IMR-90 (cell line): ENCODE measurements around the gene CDHR2. TPM values are rescaled to one million over a fixed set of nuclear protein-coding genes. Genes with fewer than 3 reads are reported as not detected.

Experiments used
- ATAC-seq: fragments of 200-7000 bp; cut with Tn5 transposase; 2 replicates; pipeline ENCODE4 v1.9.1; 2020; ENCODE audit warnings: low read depth, mild to moderate bottlenecking, moderate library complexity
- BruUV-seq: library from RNA; stranded (reverse); fragments of 400-500 nt; replicated peaks from 2 replicates; lab custom pipeline; 2021; lab: Mats Ljungman, UMichigan
- CTCF ChIA-PET: fragments of 300-600 bp; formaldehyde crosslinking; extraction: SDS; loops from one replicate; lab custom pipeline; 2021; ENCODE audit warnings: antibody characterized with exemption; lab: Yijun Ruan, JAX
- POLR2A ChIA-PET: fragments of 300-600 bp; sonication (Branson Sonifier 250); formaldehyde crosslinking; loops from one replicate; lab custom pipeline; 2022; ENCODE audit warnings: antibody characterized with exemption; ENCODE audit not compliant: unreplicated experiment; lab: Charles Lee
- DNase-seq: peaks from one replicate; pipeline ENCODE4 v3.0.0; 2013
- H2AFZ ChIP-seq: replicated peaks from 2 replicates; pipeline ENCODE3; 2013; ENCODE audit warnings: low read length, mild to moderate bottlenecking; ENCODE audit not compliant: poor library complexity
- H2AK5ac ChIP-seq: 2 replicates; pipeline ENCODE4 v1.6.1; 2013; ENCODE audit warnings: low read depth, low read length, inconsistent platforms
- H2AK9ac ChIP-seq: replicated peaks from 2 replicates; pipeline ENCODE3; 2013; ENCODE audit warnings: mild to moderate bottlenecking, low read depth, low read length, moderate library complexity; ENCODE audit not compliant: poor library complexity
- H2BK120ac ChIP-seq: 2 replicates; pipeline ENCODE4 v1.6.1; 2013; ENCODE audit warnings: low read depth, low read length, inconsistent platforms
- H2BK15ac ChIP-seq: 3 replicates; pipeline ENCODE4 v1.6.1; 2013; ENCODE audit warnings: low read depth, low read length, inconsistent platforms
- H2BK20ac ChIP-seq: 2 replicates; pipeline ENCODE4 v1.6.1; 2013; ENCODE audit warnings: low read depth, mild to moderate bottlenecking, inconsistent platforms, low read length, moderate library complexity
- H2BK5ac ChIP-seq: 2 replicates; pipeline ENCODE4 v1.6.1; 2013; ENCODE audit warnings: mild to moderate bottlenecking, low read depth, low read length, inconsistent platforms; ENCODE audit not compliant: poor library complexity, severe bottlenecking
- H3K14ac ChIP-seq: replicated peaks from 2 replicates; pipeline ENCODE4 v1.6.1; 2013; ENCODE audit warnings: low read depth, low read length, inconsistent platforms
- H3K18ac ChIP-seq: 2 replicates; pipeline ENCODE4 v1.6.1; 2013; ENCODE audit warnings: low read depth, low read length, control low read depth
- H3K23ac ChIP-seq: 2 replicates; pipeline ENCODE4 v1.6.1; 2013; ENCODE audit warnings: low read depth, low read length, inconsistent platforms
- H3K27ac ChIP-seq: 2 replicates; pipeline ENCODE4 v1.5.1; 2013; ENCODE audit warnings: mild to moderate bottlenecking, control low read depth, low read length; ENCODE audit not compliant: insufficient read depth
- H3K27me3 ChIP-seq: 2 replicates; pipeline ENCODE4 v1.6.1; 2013; ENCODE audit warnings: low read length; ENCODE audit not compliant: control insufficient read depth, insufficient read depth
- H3K36me3 ChIP-seq: 2 replicates; pipeline ENCODE4 v1.6.1; 2013; ENCODE audit warnings: low read length, mixed read lengths; ENCODE audit not compliant: control insufficient read depth, insufficient read depth
- H3K4ac ChIP-seq: 2 replicates; pipeline ENCODE4 v1.6.1; 2013; ENCODE audit warnings: low read depth, low read length, inconsistent platforms
- H3K4me1 ChIP-seq: 2 replicates; pipeline ENCODE4 v1.6.1; 2013; ENCODE audit warnings: low read length, mixed read lengths; ENCODE audit not compliant: control insufficient read depth, insufficient read depth
- H3K4me2 ChIP-seq: 2 replicates; pipeline ENCODE4 v1.6.1; 2013; ENCODE audit warnings: low read depth, mild to moderate bottlenecking, control low read depth, low read length, moderate library complexity
- H3K4me3 ChIP-seq: 2 replicates; pipeline ENCODE4 v1.5.1; 2013; ENCODE audit warnings: low read depth, mild to moderate bottlenecking, control low read depth, low read length, moderate library complexity; ENCODE audit not compliant: insufficient read depth
- H3K56ac ChIP-seq: 2 replicates; pipeline ENCODE4 v1.6.1; 2013; ENCODE audit warnings: low read length, inconsistent platforms; ENCODE audit not compliant: insufficient read depth; ENCODE audit errors: extremely low read depth
- H3K79me1 ChIP-seq, 2 experiments: 2 replicates each; pipeline ENCODE4 v1.6.1; 2013; ENCODE audit warnings: low read length in 2 of 2, inconsistent platforms in 1 of 2, low read depth in 1 of 2
- H3K9ac ChIP-seq: 2 replicates; pipeline ENCODE4 v1.6.1; 2013; ENCODE audit warnings: low read depth, low read length, control low read depth
- H3K9me1 ChIP-seq: 2 replicates; pipeline ENCODE4 v1.6.1; 2013; ENCODE audit warnings: low read length, inconsistent platforms; ENCODE audit not compliant: insufficient read depth
- H3K9me3 ChIP-seq: 2 replicates; pipeline ENCODE4 v1.6.1; 2013; ENCODE audit warnings: low read length; ENCODE audit not compliant: control insufficient read depth, insufficient read depth
- H4K20me1 ChIP-seq: 2 replicates; pipeline ENCODE4 v1.6.1; 2013; ENCODE audit warnings: low read length, inconsistent platforms; ENCODE audit not compliant: insufficient read depth
- H4K5ac ChIP-seq: 2 replicates; pipeline ENCODE4 v1.6.1; 2013; ENCODE audit warnings: mild to moderate bottlenecking, low read depth, low read length, control low read depth
- H4K8ac ChIP-seq, 2 experiments: 2 replicates each; pipeline ENCODE4 v1.6.1; 2013; ENCODE audit warnings: low read depth in 2 of 2, low read length in 2 of 2, control low read depth in 1 of 2, inconsistent platforms in 1 of 2
- H4K91ac ChIP-seq: 2 replicates; pipeline ENCODE4 v1.6.1; 2013; ENCODE audit warnings: low read depth, low read length, inconsistent platforms; ENCODE audit not compliant: insufficient read depth
- BHLHE40 ChIP-seq: fragments of 150-350 bp; IDR thresholded peaks from 2 replicates; pipeline ENCODE4 v1.6.1; 2016; ENCODE audit warnings: mild to moderate bottlenecking, low read depth, low read length
- CHD1 ChIP-seq: IDR thresholded peaks from 2 replicates; pipeline ENCODE4 v1.6.1; 2012; ENCODE audit warnings: low read depth, low read length, improper control_type of control experiment
- MAFK ChIP-seq: IDR thresholded peaks from 2 replicates; pipeline ENCODE4 v1.6.1; 2012; ENCODE audit warnings: low read depth, low read length, improper control_type of control experiment
- MXI1 ChIP-seq: IDR thresholded peaks from 2 replicates; pipeline ENCODE4 v1.6.1; 2012; ENCODE audit warnings: low read depth, mild to moderate bottlenecking, low read length, moderate library complexity, borderline replicate concordance
- NFE2L2 ChIP-seq: fragments of 150-350 bp; IDR thresholded peaks from 2 replicates; pipeline ENCODE4 v1.6.1; 2016; ENCODE audit warnings: low read depth, mild to moderate bottlenecking, low read length
- RFX5 ChIP-seq: IDR thresholded peaks from 2 replicates; pipeline ENCODE4 v1.8.0; 2012; ENCODE audit warnings: low read depth, mild to moderate bottlenecking, low read length, moderate library complexity
- WGBS, 2 experiments: methylation state at CpG; one replicate each; pipeline versions ENCODE4 v1.1.5 to v1.1.7; 2013; ENCODE audit warnings: missing lambda C conversion rate in 2 of 2; ENCODE audit not compliant: insufficient read length in 1 of 2; ENCODE audit errors: extremely low coverage in 2 of 2; 5-methylcytosine and 5-hydroxymethylcytosine counted together
- dilution Hi-C: fragments of 300-500 bp; cut with HindIII; formaldehyde crosslinking; loops from one replicate; pipeline ENCODE4 v1.14.3; 2018; ENCODE audit warnings: low sequenced_read_pairs; ENCODE audit not compliant: unreplicated experiment
- in situ Hi-C: fragments of 300-500 bp; cut with MboI; formaldehyde crosslinking; loops from 3 replicates; pipeline ENCODE4 v1.14.3; 2019; ENCODE audit warnings: low sequenced_read_pairs, inconsistent platforms, mixed read lengths
- intact Hi-C: fragments of 100-400 bp; cut with micrococcal nuclease; formaldehyde crosslinking; loops from 2 replicates; pipeline ENCODE4 v1.10.0; 2022
- polyA plus RNA-seq, 3 experiments: library from polyadenylated mRNA; depleted of rRNA; stranded (reverse); fragments of >200 nt; gene quantifications; 2 replicates each; pipeline ENCODE4 v1.2.3, GENCODE V29; 2012; ENCODE audit warnings: low replicate concordance in 1 of 3
- total RNA-seq: library from RNA; depleted of rRNA; stranded (reverse); fragments of >200 nt; gene quantifications from 2 replicates; pipeline ENCODE4 v1.2.3, GENCODE V29; 2012
- TF ChIP-seq, protein P1 (sequence below): fragments of 150-350 bp; IDR thresholded peaks from 2 replicates; pipeline ENCODE4 v1.6.1; 2017; ENCODE audit warnings: mild to moderate bottlenecking, antibody characterized with exemption, low read length, low read depth

The CDHR2 gene
- total and polyA plus RNA-seq, 2 of the 4 experiments (the other 2 are of a cell fraction), result not detected

- no peak for ATAC-seq
- H2BK15ac ChIP-seq, result no peak overlapping the region
- peak overlapping the region; percentile 55 for H2AK9ac ChIP-seq
- no peak overlapping the region for H3K4me3 ChIP-seq
- no peak overlapping the region for H3K23ac ChIP-seq
- no peaks in the 10 kb centered on the region for H3K36me3 ChIP-seq
- H4K91ac ChIP-seq, result no peak overlapping the region
- BruUV-seq, result no TSS peak
- intact Hi-C loops, result no loop called here
- H3K9me1 ChIP-seq, result no peaks in the 10 kb centered on the region
- no peak overlapping the region for H4K8ac ChIP-seq
- no peak overlapping the region for H3K27ac ChIP-seq
- in situ Hi-C loops, result loop anchor here (10.0 kb wide), 1 partner anchor 51 kb away; no protein-coding TSS in a partner anchor
- no peak overlapping the region for H2BK20ac ChIP-seq
- H2BK5ac ChIP-seq, result no peak overlapping the region
- no peak overlapping the region for H2AK5ac ChIP-seq
- dilution Hi-C loops, result no loop called here
- no peaks in the 10 kb centered on the region for H3K9me3 ChIP-seq
- no peaks in the 10 kb centered on the region; the same call in 1 of the 2 replicates for H4K20me1 ChIP-seq
- no peak overlapping the region for H2BK120ac ChIP-seq
- H3K56ac ChIP-seq, result no peak overlapping the region
- 63% methylated on average over 2 of the region's 2 CpGs; no CpG with 5 or more reads in 1 of the 2 experiments for WGBS, 2 experiments
- no peak overlapping the region for H3K18ac ChIP-seq
- H2AFZ ChIP-seq, result no peak overlapping the region
- DNase-seq, result no peak
- peaks cover 3% of the 10 kb centered on the region; the same call in 1 of the 2 replicates for H3K4me1 ChIP-seq
- TF ChIP-seq BHLHE40 (no peak), MAFK (no peak), MXI1 (no peak), CHD1 (no peak), RFX5 (no peak), NFE2L2 (no peak)
- TF ChIP-seq, protein P1, sequence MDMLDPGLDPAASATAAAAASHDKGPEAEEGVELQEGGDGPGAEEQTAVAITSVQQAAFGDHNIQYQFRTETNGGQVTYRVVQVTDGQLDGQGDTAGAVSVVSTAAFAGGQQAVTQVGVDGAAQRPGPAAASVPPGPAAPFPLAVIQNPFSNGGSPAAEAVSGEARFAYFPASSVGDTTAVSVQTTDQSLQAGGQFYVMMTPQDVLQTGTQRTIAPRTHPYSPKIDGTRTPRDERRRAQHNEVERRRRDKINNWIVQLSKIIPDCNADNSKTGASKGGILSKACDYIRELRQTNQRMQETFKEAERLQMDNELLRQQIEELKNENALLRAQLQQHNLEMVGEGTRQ, result no peak
- no peaks in the 10 kb centered on the region for H3K79me1 ChIP-seq
- H3K27me3 ChIP-seq, result peaks cover 64% of the 10 kb centered on the region
- no peak overlapping the region for H3K14ac ChIP-seq
- no peak overlapping the region for H4K5ac ChIP-seq
- POLR2A ChIA-PET, result no interaction called here
- no peak overlapping the region for H3K4me2 ChIP-seq
- H3K4ac ChIP-seq, result no peak overlapping the region
- CTCF ChIA-PET, result no interaction called here
- H3K9ac ChIP-seq, result no peak overlapping the region
Measured at GRCh38 chr5:176625512-176625911, 76.4 kb downstream of the CDHR2 start.
